Measurements from ENCODE around the gene STBD1.
"Not testable (repeated sequence)": the region's sequence is repeated elsewhere in the genome, so short reads cannot be mapped to it uniquely, and the experiment has no call there.

The STBD1 gene

DNA sequence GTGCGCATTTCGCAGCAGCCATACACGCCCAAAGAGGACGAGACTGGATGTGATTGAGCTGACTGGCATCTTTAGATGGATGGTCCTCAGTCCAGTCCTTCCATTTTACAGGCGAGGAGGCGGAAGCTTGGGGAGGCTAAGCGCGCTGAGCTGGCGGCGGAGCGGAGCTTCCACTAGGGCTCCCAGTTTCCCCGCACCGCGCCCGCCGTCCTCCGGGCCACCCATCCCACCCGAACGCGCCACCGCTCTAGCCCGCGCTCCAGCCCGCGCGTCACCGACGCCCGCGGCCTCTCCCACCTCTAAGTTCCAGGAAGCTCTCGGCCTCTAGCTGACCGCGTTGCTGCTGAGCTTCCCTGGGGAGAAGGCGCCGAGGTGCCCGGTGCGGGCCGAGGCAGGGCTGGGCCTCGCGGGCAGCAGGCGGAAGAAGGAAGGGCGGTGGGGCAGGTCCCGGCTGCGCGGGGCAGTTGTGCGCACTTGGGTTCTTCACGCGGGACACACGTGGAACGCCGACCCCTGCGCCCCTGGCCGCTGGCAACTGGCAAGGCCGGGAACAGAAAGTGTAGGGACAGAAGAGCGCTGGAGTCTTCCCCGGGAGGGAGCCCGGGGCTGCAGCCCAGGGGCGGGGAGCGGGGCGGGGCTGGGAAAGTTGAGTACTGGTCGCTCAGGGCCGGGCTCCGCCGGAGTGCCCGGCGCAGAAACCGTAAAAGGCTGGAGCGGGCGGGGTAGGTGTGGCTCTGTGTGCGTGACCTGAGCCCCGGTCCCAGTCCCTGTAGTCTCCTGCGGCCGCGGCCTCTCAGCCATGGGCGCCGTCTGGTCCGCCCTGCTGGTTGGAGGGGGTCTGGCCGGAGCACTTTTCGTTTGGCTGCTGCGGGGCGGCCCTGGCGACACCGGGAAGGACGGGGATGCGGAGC, at the start of gene STBD1:
STBD1 (plus strand) TSS at position 763 of the 911 bp plus-strand sequence; CDS start at position 800, 37 bp downstream.
- DNase-seq: peak; percentile 45

DNA sequence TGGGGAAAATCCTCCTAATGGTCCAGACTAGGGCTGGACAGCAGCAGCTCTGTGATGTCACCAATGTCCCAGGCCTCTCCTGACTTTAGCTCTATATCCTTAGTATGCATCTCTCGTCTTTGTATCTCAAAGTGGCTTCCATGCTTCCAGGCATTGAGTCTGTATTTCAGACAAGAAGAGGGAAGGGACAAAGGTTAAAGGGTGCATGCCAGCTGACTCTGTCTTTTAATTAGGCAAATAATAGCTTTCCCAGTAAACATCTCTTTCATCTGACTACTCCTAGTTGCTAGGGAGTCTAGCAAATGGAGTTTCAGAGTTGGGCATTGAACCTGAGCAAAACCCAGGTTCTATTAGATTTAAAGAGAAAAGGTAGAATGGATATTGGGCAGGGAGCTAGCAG, 49.6 kb upstream of the STBD1 start:
- no peak for DNase-seq

DNA sequence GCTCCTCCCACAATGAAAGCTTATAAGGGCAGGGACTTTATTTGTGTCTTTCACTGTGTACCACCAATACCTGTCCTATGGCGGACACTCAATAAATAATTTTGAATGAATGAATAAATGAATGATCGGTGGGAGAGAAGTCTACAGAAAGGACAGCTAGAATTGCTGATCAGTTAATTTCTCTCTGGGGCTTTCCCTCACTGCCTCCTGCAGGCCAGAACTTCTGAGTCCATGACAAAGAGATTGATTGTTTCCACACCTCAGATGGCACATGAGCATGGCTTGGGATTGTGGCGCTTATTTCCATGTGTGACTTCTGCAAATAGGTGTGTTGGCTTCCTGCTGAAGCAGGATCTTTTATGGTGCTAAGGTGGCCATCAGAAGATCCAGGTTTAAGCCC, 48.7 kb upstream of the STBD1 start:
- DNase-seq: no peak

DNA sequence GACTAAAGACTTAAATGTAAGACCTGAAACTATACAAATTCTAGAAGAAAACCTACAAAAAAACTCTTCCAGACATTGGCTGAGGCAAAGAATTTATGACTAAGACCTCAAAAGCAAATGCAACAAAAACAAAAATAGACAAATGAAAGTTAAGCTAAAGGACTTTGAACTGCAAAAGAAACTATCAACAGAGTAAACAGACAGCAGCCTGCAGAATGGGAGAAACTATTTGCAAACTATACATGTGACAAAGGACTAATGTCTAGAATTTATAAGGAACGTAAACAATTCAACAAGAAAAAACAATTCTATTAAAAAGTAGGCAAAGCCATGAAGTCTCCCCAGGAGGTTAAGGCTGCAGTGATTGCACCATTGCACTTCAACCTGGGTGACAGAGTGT, 46.0 kb upstream of the STBD1 start:
- no peak for DNase-seq

DNA sequence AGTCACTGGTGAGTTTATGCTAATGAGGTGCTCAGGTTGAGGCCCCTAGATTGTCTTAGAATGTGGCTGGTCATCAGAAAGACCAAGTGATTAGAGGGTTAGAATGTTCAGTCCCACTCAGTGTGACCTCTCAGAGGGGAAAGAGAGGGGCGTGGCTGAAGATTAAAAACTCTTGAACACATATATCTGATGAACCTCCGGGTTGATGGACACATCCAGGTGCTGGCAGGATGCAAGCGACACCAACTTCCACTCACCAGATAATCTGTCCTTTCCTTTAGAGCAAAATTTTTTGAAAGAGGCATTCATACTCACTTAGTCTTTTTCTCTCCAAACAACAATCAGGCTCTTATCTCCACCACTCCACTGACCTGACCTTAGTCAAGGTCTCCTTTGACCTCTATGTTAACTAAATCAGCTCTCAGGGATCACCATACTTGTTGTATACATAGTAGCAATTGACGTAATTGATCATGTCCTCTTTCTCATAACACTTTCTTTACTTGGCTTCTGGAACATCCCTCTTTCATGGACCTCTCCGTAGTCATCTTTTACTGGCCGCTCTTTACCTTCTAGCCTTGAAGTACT, 40.8 kb upstream of the STBD1 start:
- no peak for DNase-seq

DNA sequence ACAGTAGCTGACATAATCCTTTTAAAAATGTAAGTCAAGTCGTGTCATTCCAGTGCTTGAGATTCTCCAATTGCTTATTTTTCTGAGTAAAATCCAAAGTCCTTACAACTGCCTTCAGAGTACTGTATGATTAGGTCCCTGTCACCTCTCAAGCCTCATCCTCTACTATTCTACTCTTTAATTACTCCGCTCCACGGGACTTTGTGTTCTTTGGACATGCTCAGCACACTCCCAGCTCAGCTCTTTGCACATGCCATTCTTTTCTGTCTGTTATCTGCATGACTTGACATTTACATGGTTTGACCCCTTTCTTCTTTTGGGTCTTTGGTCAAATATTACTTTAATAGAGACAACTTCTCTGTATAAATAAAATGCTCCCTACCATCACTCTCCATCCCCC, 39.9 kb upstream of the STBD1 start:
- no peak for DNase-seq

DNA sequence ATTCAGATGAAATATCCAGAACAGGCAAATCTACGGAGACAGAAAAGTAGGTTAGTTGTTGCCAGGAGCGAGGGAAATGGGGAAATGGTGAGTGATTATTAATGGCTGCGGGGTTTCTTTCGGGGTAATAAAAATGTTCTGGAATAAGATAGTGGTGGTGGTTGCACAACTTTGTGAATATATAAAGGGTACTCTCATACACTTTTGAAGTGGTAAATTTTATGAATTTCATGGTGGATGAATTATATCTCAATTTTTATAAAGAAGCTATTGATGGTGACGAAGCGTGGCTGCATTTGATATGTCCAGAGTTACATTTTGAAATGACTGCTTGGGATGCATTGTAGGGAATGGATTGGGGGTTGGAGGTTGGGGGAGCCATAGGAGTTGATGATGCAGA, 38.7 kb upstream of the STBD1 start:
- DNase-seq: no peak

- no peak for DNase-seq
Observed at GRCh38 chr4:76270244-76271175, 36.0 kb upstream of the STBD1 start.

DNA sequence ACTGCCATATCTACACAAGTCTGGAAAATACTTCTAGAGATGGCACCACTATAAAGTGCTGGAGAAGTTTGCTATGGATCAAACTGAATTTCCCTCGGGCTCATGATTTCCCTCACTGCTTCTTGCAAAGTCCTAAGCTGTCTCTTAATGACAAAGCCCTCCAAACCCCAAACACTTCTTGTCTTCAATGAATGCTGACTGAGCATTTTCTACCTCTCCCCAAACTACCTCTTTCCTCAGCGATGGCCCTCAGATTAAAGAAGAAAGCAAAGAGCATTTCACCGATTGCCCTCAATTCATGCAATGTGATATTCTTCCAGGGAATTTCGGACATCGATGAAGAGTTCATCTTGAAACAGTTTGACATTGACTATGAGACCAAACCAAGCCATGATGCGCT, 35.3 kb upstream of the STBD1 start:
- no peak for DNase-seq

DNA sequence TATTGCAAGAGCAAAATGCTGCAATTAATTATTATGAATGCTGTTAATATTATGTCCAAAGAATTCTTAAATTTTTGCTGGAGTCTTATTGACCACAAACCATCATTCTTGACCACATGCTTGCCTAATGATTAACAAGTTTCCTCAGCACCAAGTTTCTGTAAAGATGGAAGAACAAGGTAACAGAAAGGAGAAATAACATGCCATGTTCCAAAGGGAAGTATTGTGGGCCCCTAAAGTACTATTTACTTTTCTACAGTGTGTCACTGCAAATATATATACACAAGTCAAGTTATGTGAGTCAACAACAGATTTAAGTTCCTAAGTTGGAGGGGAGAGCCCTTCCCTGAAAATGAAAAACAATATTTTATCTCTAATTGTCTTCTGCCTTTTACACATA, 34.5 kb upstream of the STBD1 start:
- DNase-seq: no peak

DNA sequence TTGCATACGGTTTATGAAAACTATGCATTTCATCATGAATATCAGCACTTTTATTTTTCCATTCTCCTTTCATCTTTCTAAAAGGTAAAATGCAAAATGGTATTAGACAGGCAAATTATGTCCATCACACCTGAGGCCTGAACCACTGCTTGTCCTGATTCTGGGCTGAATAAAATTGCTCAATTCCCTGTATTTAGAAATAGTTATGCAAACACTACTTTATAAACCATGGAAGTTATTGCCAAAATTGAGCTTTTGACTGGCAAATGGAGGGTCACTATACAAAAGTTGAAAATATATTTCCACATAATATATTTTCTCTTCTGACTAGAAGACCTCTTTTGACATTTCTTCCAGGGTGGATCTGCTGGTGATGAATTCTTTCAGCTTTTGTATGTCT, 34.0 kb upstream of the STBD1 start:
- DNase-seq: no peak

DNA sequence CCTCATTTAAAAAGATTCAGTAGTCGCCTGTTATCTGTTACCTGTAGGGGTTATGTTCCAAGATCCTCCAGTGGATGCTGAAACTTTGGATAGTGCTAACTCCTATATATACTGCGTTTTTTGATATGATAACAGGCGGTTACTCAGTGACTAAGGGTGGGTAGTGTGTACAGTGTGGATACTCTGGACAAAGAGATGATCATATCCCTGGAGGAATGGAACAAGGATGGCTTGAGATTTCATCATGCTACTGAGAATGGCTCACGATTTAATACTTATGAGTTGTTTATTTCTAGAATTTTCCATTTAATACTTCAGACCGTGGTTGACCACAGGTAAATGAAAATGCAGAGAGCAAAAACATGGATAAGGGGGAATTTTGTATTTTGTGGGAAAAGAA, 33.5 kb upstream of the STBD1 start:
- DNase-seq: no peak

- no peak for DNase-seq
Observed at GRCh38 chr4:76275486-76276124, 30.9 kb upstream of the STBD1 start.

- no peak for DNase-seq
Observed at GRCh38 chr4:76276813-76277212, 29.7 kb upstream of the STBD1 start.

DNA sequence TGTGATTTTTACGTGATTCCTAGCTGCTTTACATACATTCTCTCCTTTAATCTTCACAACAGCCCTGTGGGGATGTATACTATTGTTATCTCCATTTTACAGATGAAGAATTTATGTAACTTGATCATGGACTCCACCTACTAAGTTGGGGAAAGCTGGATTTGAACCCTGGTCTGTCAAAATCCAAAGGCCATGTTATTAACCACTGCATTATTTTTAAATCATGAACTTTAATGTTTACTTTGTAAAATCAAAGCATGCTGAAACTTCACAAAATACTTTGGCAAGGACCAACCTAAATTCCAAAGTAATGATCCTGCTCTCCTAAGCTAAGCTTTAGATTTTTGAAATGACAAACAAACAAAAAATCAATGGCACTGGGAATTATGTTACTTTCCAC, 28.9 kb upstream of the STBD1 start:
- no peak for DNase-seq

- DNase-seq: no peak
Observed at GRCh38 chr4:76278583-76278982, 27.9 kb upstream of the STBD1 start.

DNA sequence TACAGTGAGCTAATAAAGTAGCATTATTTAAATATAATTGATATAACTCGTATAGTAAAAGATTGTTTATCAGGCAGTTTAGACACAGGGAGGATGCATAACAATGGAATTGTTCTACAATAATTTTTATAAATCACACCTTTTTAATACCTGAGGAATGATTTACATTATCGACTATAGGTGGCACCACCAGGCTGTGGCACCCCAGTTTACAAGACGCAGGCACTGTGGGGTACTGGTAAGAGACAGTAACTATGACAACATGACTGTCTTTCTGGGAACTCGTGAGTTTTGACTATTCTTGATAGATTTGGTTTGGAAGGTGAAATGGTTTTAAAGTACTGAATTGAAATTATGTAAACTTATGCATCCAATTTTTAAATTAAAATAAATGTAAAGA, 27.1 kb upstream of the STBD1 start:
- no peak for DNase-seq

GRCh38 chr4:76280488-76281441, 25.8 kb upstream of the STBD1 start:
- no peak for DNase-seq

DNA sequence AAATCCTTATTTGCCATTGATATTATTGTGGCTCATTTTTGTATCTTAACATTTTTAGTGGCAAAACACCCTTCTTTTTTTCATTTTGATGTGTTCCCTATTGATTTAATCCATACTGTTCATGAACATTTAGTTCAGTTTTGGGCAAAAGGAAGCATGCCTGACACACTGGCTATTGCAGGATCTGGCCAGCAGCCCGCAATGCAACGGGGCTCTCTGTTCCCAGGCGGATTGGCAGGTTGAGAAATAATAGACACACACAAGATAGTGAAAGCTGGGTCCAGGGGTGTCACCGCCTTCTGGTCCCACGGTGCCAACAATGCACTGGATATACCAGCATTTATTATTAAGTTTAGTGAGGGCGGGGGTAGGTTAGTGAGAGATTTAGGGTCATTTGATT, 24.9 kb upstream of the STBD1 start:
- DNase-seq: not testable (repeated sequence)

GRCh38 chr4:76282941-76283689, 23.4 kb upstream of the STBD1 start:
- DNase-seq: no peak

DNA sequence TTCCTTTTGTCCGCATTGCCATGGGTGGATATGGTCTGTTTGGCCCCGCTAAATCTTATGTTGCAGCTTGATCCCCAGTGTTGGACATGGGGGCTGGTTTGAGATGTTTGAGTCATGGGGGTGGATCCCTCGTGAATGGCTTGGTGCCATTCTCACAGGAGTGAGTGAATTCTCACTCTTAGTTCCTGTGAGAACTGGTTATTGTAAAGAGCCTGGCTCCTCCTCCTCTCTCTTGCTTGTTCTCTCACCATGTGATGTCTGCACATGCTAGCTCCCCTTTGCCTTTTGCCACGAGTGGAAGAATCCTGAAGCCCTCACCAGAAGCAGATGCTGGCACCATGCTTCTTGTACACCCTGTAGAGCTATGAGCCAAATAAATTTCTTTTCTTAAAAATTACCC, 22.6 kb upstream of the STBD1 start:
- DNase-seq: no peak
